Epithelial cell of proximal tubule (primary cell): ENCODE measurements around the gene DUSP28. TPM values are rescaled to one million over a fixed set of nuclear protein-coding genes. Genes with fewer than 3 reads are reported as not detected.
"Not testable (repeated sequence)": the region's sequence is repeated elsewhere in the genome, so short reads cannot be mapped to it uniquely, and the experiment has no call there.

Experiments
- DNase-seq: peaks from one replicate; pipeline ENCODE4 v3.0.0-alpha.2; 2011; ENCODE audit warnings: low read depth
- H3K4me3 ChIP-seq: 2 replicates; pipeline ENCODE4 v1.5.1; 2011; ENCODE audit warnings: low read depth, mild to moderate bottlenecking, low read length
- CTCF ChIP-seq: conservative IDR thresholded peaks from 2 replicates; pipeline ENCODE4 v1.5.1; 2012; ENCODE audit warnings: low read depth, mild to moderate bottlenecking, low read length
- total RNA-seq: library from RNA; depleted of rRNA; stranded (reverse); fragments of >200 nt; gene quantifications from 2 replicates; pipeline ENCODE4 v1.2.3, GENCODE V29; 2015

Gene DUSP28
- total RNA-seq, 1 donor from 2014 or later: 6.3 TPM

- TF ChIP-seq CTCF: no peak
- H3K4me3 ChIP-seq: no peak overlapping the region
- no peak for DNase-seq
Measured at GRCh38 chr2:240514631-240515030, 45.5 kb upstream of the DUSP28 start.

GRCh38 chr2:240517342-240517741 is 42.8 kb upstream of the DUSP28 start:
- no peak for TF ChIP-seq CTCF
- no peak for DNase-seq
- no peak overlapping the region for H3K4me3 ChIP-seq

- H3K4me3 ChIP-seq: no peak overlapping the region
- DNase-seq: no peak
- no peak for TF ChIP-seq CTCF
Measured at GRCh38 chr2:240518981-240519380, 41.2 kb upstream of the DUSP28 start.

GRCh38 chr2:240519396-240520129 is 40.6 kb upstream of the DUSP28 start:
- no peak overlapping the region for H3K4me3 ChIP-seq
- no peak for TF ChIP-seq CTCF
- DNase-seq: no peak

GRCh38 chr2:240520130-240520973 is 39.8 kb upstream of the DUSP28 start:
- no peak overlapping the region for H3K4me3 ChIP-seq
- DNase-seq: no peak
- no peak for TF ChIP-seq CTCF

GRCh38 chr2:240520974-240521350 is 39.2 kb upstream of the DUSP28 start:
- no peak overlapping the region for H3K4me3 ChIP-seq
- no peak for TF ChIP-seq CTCF

GRCh38 chr2:240521885-240522284 is 38.3 kb upstream of the DUSP28 start:
- not testable (repeated sequence) for H3K4me3 ChIP-seq, DNase-seq

More at GRCh38 chr2:240520974-240521350, 39.2 kb upstream of the DUSP28 start:
- no peak for DNase-seq
